ENCODE results near the gene SGCA. TPM values are rescaled to one million over a fixed set of nuclear protein-coding genes. Genes with fewer than 3 reads are reported as not detected.
A peak's percentile ranks its signal among the peaks of the same experiment; 100 is the strongest.

Gene SGCA
- total and polyA plus RNA-seq, 2 of the 13 experiments (the other 11 are each of a cell fraction or from before 2014, with no cell fraction given): not detected

DNA sequence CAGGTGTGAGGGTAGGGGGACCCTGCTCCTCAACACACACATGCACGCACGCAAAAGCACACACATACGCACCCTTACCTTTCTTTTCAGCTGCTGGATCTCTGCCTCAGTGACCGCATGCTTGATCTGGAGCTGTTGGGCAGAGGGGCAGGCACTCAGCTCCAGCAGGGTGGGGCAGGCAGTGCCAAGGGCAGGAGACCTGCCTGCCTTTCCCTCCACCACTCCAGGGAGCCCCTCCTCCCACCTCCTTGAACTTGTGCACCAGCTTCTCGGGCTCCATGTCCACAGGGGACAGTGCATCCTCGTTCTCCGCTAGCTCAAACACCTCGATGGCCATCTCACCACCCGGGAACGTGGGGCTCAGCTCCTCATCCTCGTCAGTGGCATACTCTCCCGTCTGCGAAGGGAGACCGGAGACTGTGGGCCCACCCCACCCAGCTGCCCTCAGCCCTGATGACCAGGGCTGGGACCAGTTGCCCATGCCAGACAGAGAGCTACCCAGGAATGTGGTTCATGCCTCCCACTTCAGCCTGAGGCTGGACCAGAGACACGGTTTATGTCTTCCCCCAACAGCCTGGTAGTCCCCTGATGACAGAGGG lies 26.5 kb upstream of the SGCA start:
- CTCF ChIA-PET (ENCODE audit: low intra/inter-chr PET ratio, low total read pairs): interaction anchor here (1.2 to 2.2 kb wide), 4 partner anchors 22 to 158 kb away, joined by 3 to 32 read pairs (median 4); no protein-coding TSS in a partner anchor
- Histone ChIP-seq H3K9me3 (ENCODE audit: low read length) (no peaks in the 10 kb centered on the region), H3K4me1 (ENCODE audit: insufficient read depth, low read length) (peaks cover 8% of the 10 kb centered on the region; the same call in 1 of the 2 replicates), H2AFZ (ENCODE audit: low read length) (no peak overlapping the region), H3K4me3 (replicated peaks in 1 of 3; ENCODE audit: insufficient read depth in 1 of 3, low read depth in 2 of 3, low read length in 3 of 3) (no peak overlapping the region), H3K36me3 (replicated peaks in 1 of 2; ENCODE audit: control insufficient read depth in 1 of 2, insufficient read depth in 2 of 2, low read length in 2 of 2) (peaks cover 55 to 69% of the 10 kb centered on the region in 2 experiments), H4K20me1 (ENCODE audit: insufficient read depth, low read length) (peaks cover 6% of the 10 kb centered on the region; the same call in 1 of the 2 replicates), H3K79me2 (ENCODE audit: insufficient read depth, low read length) (no peaks in the 10 kb centered on the region), H3K9ac (ENCODE audit: insufficient read depth, low read depth, low read length) (no peak overlapping the region), H3K4me2 (ENCODE audit: low read depth, low read length) (no peak overlapping the region), H3K27ac (ENCODE audit: extremely low read length, insufficient read depth, low read length) (no peak overlapping the region), H3K27me3 (ENCODE audit: control insufficient read depth in 1 of 2, insufficient read depth in 2 of 2, low read length in 2 of 2) (no peaks in the 10 kb centered on the region)
- 88% methylated on average over 15 of the region's 15 CpGs for WGBS (ENCODE audit: low lambda C conversion rate)
- in situ Hi-C loops (cut with HindIII; ENCODE audit: extremely low pct_ligation_motif_present, low pct_unique_long_range_greater_than_20kb) (no loop called here), intact Hi-C loops (cut with micrococcal nuclease; ENCODE audit: unreplicated experiment) (no loop called here)
- DNase-seq (ENCODE audit: low spot score): no peak
- POLR2A ChIA-PET: interaction anchor here (1.2 kb wide), 1 partner anchor 45 kb away, joined by 3 read pairs; no protein-coding TSS in a partner anchor
- no TSS peak for BruUV-seq (replicated peaks)
- FAIRE-seq: no peak
- no peak for ATAC-seq
- TF ChIP-seq ZNF850 (CRISPR knock-in tag; conservative IDR thresholded peaks at IDR 0.05): no peak
- TF ChIP-seq ATF7 (IDR thresholded peaks at IDR 0.05): no peak
- TF ChIP-seq ATF7 (CRISPR knock-in tag; IDR thresholded peaks at IDR 0.05): no peak
- TF ChIP-seq HOXA5 (CRISPR knock-in tag; IDR thresholded peaks at IDR 0.05): no peak
- TF ChIP-seq ZNF335 (CRISPR knock-in tag; IDR thresholded peaks at IDR 0.05): no peak
- TF ChIP-seq ZNF496 (CRISPR knock-in tag; IDR thresholded peaks at IDR 0.05; ENCODE audit: insufficient replicate concordance): no peak
- no peak for TF ChIP-seq ZFP1 (CRISPR knock-in tag; IDR thresholded peaks at IDR 0.05)
- peak; percentile 55; the same call in 1 of the 2 replicates for TF ChIP-seq CHCHD3 (CRISPR knock-in tag; IDR thresholded peaks at IDR 0.05)
- TF ChIP-seq, protein P1, sequence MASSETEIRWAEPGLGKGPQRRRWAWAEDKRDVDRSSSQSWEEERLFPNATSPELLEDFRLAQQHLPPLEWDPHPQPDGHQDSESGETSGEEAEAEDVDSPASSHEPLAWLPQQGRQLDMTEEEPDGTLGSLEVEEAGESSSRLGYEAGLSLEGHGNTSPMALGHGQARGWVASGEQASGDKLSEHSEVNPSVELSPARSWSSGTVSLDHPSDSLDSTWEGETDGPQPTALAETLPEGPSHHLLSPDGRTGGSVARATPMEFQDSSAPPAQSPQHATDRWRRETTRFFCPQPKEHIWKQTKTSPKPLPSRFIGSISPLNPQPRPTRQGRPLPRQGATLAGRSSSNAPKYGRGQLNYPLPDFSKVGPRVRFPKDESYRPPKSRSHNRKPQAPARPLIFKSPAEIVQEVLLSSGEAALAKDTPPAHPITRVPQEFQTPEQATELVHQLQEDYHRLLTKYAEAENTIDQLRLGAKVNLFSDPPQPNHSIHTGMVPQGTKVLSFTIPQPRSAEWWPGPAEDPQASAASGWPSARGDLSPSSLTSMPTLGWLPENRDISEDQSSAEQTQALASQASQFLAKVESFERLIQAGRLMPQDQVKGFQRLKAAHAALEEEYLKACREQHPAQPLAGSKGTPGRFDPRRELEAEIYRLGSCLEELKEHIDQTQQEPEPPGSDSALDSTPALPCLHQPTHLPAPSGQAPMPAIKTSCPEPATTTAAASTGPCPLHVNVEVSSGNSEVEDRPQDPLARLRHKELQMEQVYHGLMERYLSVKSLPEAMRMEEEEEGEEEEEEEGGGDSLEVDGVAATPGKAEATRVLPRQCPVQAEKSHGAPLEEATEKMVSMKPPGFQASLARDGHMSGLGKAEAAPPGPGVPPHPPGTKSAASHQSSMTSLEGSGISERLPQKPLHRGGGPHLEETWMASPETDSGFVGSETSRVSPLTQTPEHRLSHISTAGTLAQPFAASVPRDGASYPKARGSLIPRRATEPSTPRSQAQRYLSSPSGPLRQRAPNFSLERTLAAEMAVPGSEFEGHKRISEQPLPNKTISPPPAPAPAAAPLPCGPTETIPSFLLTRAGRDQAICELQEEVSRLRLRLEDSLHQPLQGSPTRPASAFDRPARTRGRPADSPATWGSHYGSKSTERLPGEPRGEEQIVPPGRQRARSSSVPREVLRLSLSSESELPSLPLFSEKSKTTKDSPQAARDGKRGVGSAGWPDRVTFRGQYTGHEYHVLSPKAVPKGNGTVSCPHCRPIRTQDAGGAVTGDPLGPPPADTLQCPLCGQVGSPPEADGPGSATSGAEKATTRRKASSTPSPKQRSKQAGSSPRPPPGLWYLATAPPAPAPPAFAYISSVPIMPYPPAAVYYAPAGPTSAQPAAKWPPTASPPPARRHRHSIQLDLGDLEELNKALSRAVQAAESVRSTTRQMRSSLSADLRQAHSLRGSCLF (CRISPR knock-in tag; IDR thresholded peaks at IDR 0.05; ENCODE audit: borderline replicate concordance): no peak
- TF ChIP-seq SPEN (CRISPR knock-in tag; IDR thresholded peaks at IDR 0.05; ENCODE audit: low read depth): 0 out of 2 replicates have a peak, but pooled peaks have one; percentile 9
- TF ChIP-seq, protein P2, sequence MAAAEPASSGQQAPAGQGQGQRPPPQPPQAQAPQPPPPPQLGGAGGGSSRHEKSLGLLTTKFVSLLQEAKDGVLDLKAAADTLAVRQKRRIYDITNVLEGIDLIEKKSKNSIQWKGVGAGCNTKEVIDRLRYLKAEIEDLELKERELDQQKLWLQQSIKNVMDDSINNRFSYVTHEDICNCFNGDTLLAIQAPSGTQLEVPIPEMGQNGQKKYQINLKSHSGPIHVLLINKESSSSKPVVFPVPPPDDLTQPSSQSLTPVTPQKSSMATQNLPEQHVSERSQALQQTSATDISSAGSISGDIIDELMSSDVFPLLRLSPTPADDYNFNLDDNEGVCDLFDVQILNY (CRISPR knock-in tag; conservative IDR thresholded peaks at IDR 0.05): 0 out of 2 replicates have a peak, but pooled peaks have one; percentile 9
- TF ChIP-seq TAF15 (IDR thresholded peaks at IDR 0.05; ENCODE audit: low read depth, low read length, poor library complexity, severe bottlenecking): no peak
- TF ChIP-seq NBN (conservative IDR thresholded peaks at IDR 0.05): no peak
- TF ChIP-seq, protein P3, sequence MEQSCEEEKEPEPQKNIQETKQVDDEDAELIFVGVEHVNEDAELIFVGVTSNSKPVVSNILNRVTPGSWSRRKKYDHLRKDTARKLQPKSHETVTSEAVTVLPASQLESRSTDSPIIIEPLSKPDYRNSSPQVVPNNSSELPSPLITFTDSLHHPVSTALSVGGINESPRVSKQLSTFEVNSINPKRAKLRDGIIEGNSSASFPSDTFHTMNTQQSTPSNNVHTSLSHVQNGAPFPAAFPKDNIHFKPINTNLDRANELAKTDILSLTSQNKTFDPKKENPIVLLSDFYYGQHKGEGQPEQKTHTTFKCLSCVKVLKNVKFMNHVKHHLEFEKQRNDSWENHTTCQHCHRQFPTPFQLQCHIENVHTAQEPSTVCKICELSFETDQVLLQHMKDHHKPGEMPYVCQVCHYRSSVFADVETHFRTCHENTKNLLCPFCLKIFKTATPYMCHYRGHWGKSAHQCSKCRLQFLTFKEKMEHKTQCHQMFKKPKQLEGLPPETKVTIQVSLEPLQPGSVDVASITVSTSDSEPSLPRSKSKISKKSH (CRISPR knock-in tag; IDR thresholded peaks at IDR 0.05; ENCODE audit: borderline replicate concordance): 0 out of 2 replicates have a peak, but pooled peaks have one; percentile 29
- no peak for TF ChIP-seq ZNF251 (CRISPR knock-in tag; IDR thresholded peaks at IDR 0.05)
- TF ChIP-seq POLR2G (IDR thresholded peaks at IDR 0.05; ENCODE audit: low read depth, low read length): no peak
- no peak for TF ChIP-seq AHR (CRISPR knock-in tag; IDR thresholded peaks at IDR 0.05)
- no peak for TF ChIP-seq RELA (CRISPR knock-in tag; IDR thresholded peaks at IDR 0.05)
